KMS-11 (cell line): ENCODE measurements around the gene SLC19A1.

Experiments
- H2AFZ ChIP-seq: fragments of 200-600 bp; sonication (generic); 2 replicates; pipeline ENCODE4 v1.6.1; 2016; ENCODE audit warnings: antibody characterized with exemption, mixed run types, low read depth
- H3K27ac ChIP-seq: fragments of 200-600 bp; sonication (generic); 2 replicates; pipeline ENCODE4 v1.6.1; 2016; ENCODE audit warnings: mild to moderate bottlenecking, mixed run types
- H3K27me3 ChIP-seq: fragments of 200-600 bp; sonication (generic); 2 replicates; pipeline ENCODE4 v1.6.1; 2017; ENCODE audit warnings: mild to moderate bottlenecking, low read depth, mixed run types, moderate library complexity; ENCODE audit not compliant: insufficient read depth
- H3K36me3 ChIP-seq: fragments of 200-600 bp; sonication (generic); 2 replicates; pipeline ENCODE4 v1.6.1; 2017; ENCODE audit warnings: mild to moderate bottlenecking, mixed run types; ENCODE audit not compliant: insufficient read depth
- H3K4me1 ChIP-seq: fragments of 200-600 bp; sonication (generic); 2 replicates; pipeline ENCODE4 v1.6.1; 2016; ENCODE audit warnings: mild to moderate bottlenecking, low read depth, mixed run types; ENCODE audit not compliant: poor library complexity, severe bottlenecking
- H3K4me2 ChIP-seq: fragments of 200-600 bp; sonication (generic); 2 replicates; pipeline ENCODE4 v1.7.0; 2016; ENCODE audit warnings: mild to moderate bottlenecking, mixed run types
- H3K4me3 ChIP-seq: fragments of 200-600 bp; sonication (generic); IDR thresholded peaks from 2 replicates; pipeline ENCODE4 v1.6.1; 2017; ENCODE audit warnings: low read depth, low read length, mixed read lengths; ENCODE audit not compliant: insufficient read depth
- H3K79me2 ChIP-seq: fragments of 200-600 bp; sonication (generic); 2 replicates; pipeline ENCODE4 v1.6.1; 2016; ENCODE audit warnings: low read depth, mixed run types; ENCODE audit not compliant: insufficient read depth
- H3K9ac ChIP-seq: fragments of 200-600 bp; sonication (generic); 2 replicates; pipeline ENCODE4 v1.6.1; 2016; ENCODE audit warnings: mild to moderate bottlenecking, mixed run types
- H4K20me1 ChIP-seq: fragments of 200-600 bp; sonication (generic); 2 replicates; pipeline ENCODE4 v1.6.1; 2016; ENCODE audit warnings: mild to moderate bottlenecking, mixed run types; ENCODE audit not compliant: insufficient read depth
- CTCF ChIP-seq: fragments of 200-600 bp; sonication (generic); conservative IDR thresholded peaks from 2 replicates; pipeline ENCODE4 v1.6.1; 2017; ENCODE audit warnings: low read depth, mild to moderate bottlenecking, antibody characterized with exemption, low read length, moderate library complexity, mixed read lengths

The SLC19A1 gene

GRCh38 chr21:45514311-45515021 lies 27.8 kb downstream of the SLC19A1 start:
- H4K20me1 ChIP-seq = no peaks in the 10 kb centered on the region
- no peaks in the 10 kb centered on the region for H3K79me2 ChIP-seq
- no peak overlapping the region for H3K9ac ChIP-seq
- no peak overlapping the region for H3K4me2 ChIP-seq
- no peak overlapping the region for H3K4me3 ChIP-seq
- H3K4me1 ChIP-seq = peaks cover 8% of the 10 kb centered on the region
- H3K36me3 ChIP-seq = no peaks in the 10 kb centered on the region; the same call in 1 of the 2 replicates
- H3K27ac ChIP-seq = no peak overlapping the region
- TF ChIP-seq CTCF = no peak
- no peak overlapping the region for H2AFZ ChIP-seq
- no peaks in the 10 kb centered on the region for H3K27me3 ChIP-seq

GRCh38 chr21:45513741-45514310 lies 28.4 kb downstream of the SLC19A1 start:
- H3K79me2 ChIP-seq = no peaks in the 10 kb centered on the region
- no peak overlapping the region for H3K4me3 ChIP-seq
- no peak overlapping the region for H3K4me2 ChIP-seq
- H3K4me1 ChIP-seq = peaks cover 8% of the 10 kb centered on the region
- H3K36me3 ChIP-seq = no peaks in the 10 kb centered on the region; the same call in 1 of the 2 replicates
- no peak overlapping the region for H3K9ac ChIP-seq
- H3K27ac ChIP-seq = no peak overlapping the region
- no peak for TF ChIP-seq CTCF
- no peak overlapping the region for H2AFZ ChIP-seq
- H3K27me3 ChIP-seq = no peaks in the 10 kb centered on the region
- no peaks in the 10 kb centered on the region for H4K20me1 ChIP-seq

GRCh38 chr21:45513003-45513717 lies 29.1 kb downstream of the SLC19A1 start:
- Histone ChIP-seq H3K27ac (no peak overlapping the region), H3K9ac (no peak overlapping the region)

GRCh38 chr21:45512626-45513002 lies 29.6 kb downstream of the SLC19A1 start:
- Histone ChIP-seq H4K20me1 (no peaks in the 10 kb centered on the region), H3K36me3 (no peaks in the 10 kb centered on the region; the same call in 1 of the 2 replicates), H3K27me3 (peaks cover 1% of the 10 kb centered on the region; the same call in 1 of the 2 replicates), H2AFZ (no peak overlapping the region), H3K9ac (no peak overlapping the region), H3K4me3 (no peak overlapping the region), H3K27ac (no peak overlapping the region), H3K4me2 (no peak overlapping the region), H3K79me2 (no peaks in the 10 kb centered on the region), H3K4me1 (no peaks in the 10 kb centered on the region)
- TF ChIP-seq CTCF = no peak

More at GRCh38 chr21:45513003-45513717, 29.1 kb downstream of the SLC19A1 start:
- H3K79me2 ChIP-seq = no peaks in the 10 kb centered on the region
- H3K27me3 ChIP-seq = no peaks in the 10 kb centered on the region
- peaks cover 4% of the 10 kb centered on the region for H3K4me1 ChIP-seq
- H3K4me2 ChIP-seq = no peak overlapping the region
- H3K4me3 ChIP-seq = no peak overlapping the region
- H3K36me3 ChIP-seq = no peaks in the 10 kb centered on the region; the same call in 1 of the 2 replicates
- H2AFZ ChIP-seq = no peak overlapping the region
- H4K20me1 ChIP-seq = no peaks in the 10 kb centered on the region
- no peak for TF ChIP-seq CTCF
